A549 (cell line): ENCODE measurements around the gene PPP1R3E.

Source experiments
- CEBPB ChIP-seq, 2 experiments: fragments of >200 bp in 1 of 2; sonication (Bioruptor Twin) in 1 of 2; formaldehyde crosslinking in 1 of 2; IDR thresholded peaks; 2 replicates each; pipeline ENCODE4 v1.6.1; 2012 to 2016
- CHD4 ChIP-seq: fragments of 200-600 bp; sonication (generic); IDR thresholded peaks from 2 replicates; pipeline ENCODE4 v1.6.1; 2016; ENCODE audit warnings: antibody characterized with exemption, mild to moderate bottlenecking, borderline replicate concordance
- EP300 ChIP-seq, 2 experiments: fragments of >200 bp; sonication (Bioruptor Twin); formaldehyde crosslinking; IDR thresholded peaks; 2 replicates in 1 of 2; 3 replicates in 1 of 2; pipeline ENCODE4 v1.6.1; 2016 to 2017
- POLR2A ChIP-seq: IDR thresholded peaks from 2 replicates; pipeline ENCODE4 v1.6.1; 2012; ENCODE audit warnings: mild to moderate bottlenecking, low read length
- TP53 ChIP-seq: fragments of 250-450 bp; sonication (Bioruptor Pico); IDR thresholded peaks from 2 replicates; pipeline ENCODE4 v1.5.0; 2021; ENCODE audit warnings: mild to moderate bottlenecking, moderate library complexity
- TF ChIP-seq, protein P1 (sequence below): fragments of >200 bp; sonication (Bioruptor Twin); formaldehyde crosslinking; IDR thresholded peaks from 3 replicates; pipeline ENCODE4 v1.5.1; 2016
- TF ChIP-seq, protein P2 (sequence below): fragments of 200-600 bp; sonication (generic); IDR thresholded peaks from 2 replicates; pipeline ENCODE4 v1.6.1; 2016; ENCODE audit warnings: antibody characterized with exemption, mild to moderate bottlenecking, moderate library complexity
- TF ChIP-seq, protein P3 (sequence below): fragments of 450-650 bp; IDR thresholded peaks from 2 replicates; pipeline ENCODE4 v1.6.1; 2014; ENCODE audit warnings: antibody characterized with exemption

DNA sequence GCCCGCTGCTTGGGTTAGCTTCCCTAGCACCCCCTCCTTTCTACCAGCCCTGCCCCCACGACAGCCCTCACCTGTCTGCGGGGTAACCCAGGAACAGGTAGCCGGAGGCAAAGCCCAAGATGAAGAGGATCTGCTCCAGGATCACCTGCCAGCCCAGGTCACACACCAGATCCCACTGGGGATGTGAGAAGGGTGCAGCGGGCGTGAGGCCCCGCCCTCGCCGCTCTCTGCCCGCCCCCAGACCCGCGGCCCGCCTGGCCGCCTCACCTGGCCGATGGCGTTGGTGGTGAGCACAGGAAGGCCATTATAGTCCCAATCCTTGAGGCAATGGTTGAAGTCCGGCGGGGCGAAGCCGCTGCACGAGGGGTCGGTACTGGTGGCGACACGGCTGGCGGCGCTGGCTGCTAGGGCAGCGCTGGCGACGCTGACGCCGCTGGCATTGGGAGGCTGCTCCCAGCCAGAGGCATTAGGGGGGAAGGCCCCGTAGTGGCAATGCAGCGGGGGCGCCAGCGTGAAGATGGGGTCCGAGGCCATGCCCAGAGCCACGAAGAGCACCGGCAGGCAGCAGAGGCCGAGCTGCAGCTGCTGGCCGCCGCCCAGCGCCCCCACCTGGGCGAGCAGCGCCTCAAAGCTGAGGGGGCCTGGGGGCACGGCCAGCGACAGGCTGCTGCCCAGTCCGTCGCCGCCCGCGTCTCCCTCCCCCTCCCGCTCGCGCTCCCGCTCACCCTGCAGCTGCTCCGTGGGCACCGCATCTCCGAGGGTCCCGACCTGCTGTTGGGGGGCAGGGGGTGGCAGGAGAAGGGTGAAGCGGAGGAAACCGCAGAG lies 49.2 kb upstream of the PPP1R3E start:
- TF ChIP-seq, protein P1, sequence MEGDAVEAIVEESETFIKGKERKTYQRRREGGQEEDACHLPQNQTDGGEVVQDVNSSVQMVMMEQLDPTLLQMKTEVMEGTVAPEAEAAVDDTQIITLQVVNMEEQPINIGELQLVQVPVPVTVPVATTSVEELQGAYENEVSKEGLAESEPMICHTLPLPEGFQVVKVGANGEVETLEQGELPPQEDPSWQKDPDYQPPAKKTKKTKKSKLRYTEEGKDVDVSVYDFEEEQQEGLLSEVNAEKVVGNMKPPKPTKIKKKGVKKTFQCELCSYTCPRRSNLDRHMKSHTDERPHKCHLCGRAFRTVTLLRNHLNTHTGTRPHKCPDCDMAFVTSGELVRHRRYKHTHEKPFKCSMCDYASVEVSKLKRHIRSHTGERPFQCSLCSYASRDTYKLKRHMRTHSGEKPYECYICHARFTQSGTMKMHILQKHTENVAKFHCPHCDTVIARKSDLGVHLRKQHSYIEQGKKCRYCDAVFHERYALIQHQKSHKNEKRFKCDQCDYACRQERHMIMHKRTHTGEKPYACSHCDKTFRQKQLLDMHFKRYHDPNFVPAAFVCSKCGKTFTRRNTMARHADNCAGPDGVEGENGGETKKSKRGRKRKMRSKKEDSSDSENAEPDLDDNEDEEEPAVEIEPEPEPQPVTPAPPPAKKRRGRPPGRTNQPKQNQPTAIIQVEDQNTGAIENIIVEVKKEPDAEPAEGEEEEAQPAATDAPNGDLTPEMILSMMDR, result no peak
- TF ChIP-seq, protein P2, sequence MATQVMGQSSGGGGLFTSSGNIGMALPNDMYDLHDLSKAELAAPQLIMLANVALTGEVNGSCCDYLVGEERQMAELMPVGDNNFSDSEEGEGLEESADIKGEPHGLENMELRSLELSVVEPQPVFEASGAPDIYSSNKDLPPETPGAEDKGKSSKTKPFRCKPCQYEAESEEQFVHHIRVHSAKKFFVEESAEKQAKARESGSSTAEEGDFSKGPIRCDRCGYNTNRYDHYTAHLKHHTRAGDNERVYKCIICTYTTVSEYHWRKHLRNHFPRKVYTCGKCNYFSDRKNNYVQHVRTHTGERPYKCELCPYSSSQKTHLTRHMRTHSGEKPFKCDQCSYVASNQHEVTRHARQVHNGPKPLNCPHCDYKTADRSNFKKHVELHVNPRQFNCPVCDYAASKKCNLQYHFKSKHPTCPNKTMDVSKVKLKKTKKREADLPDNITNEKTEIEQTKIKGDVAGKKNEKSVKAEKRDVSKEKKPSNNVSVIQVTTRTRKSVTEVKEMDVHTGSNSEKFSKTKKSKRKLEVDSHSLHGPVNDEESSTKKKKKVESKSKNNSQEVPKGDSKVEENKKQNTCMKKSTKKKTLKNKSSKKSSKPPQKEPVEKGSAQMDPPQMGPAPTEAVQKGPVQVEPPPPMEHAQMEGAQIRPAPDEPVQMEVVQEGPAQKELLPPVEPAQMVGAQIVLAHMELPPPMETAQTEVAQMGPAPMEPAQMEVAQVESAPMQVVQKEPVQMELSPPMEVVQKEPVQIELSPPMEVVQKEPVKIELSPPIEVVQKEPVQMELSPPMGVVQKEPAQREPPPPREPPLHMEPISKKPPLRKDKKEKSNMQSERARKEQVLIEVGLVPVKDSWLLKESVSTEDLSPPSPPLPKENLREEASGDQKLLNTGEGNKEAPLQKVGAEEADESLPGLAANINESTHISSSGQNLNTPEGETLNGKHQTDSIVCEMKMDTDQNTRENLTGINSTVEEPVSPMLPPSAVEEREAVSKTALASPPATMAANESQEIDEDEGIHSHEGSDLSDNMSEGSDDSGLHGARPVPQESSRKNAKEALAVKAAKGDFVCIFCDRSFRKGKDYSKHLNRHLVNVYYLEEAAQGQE, result no peak
- TF ChIP-seq EP300 (IDR thresholded peaks at IDR 0.05) (no peak), CEBPB (IDR thresholded peaks at IDR 0.05) (no peak), POLR2A (no peak), TP53 (no peak), CHD4 (no peak)
- TF ChIP-seq, protein P3, sequence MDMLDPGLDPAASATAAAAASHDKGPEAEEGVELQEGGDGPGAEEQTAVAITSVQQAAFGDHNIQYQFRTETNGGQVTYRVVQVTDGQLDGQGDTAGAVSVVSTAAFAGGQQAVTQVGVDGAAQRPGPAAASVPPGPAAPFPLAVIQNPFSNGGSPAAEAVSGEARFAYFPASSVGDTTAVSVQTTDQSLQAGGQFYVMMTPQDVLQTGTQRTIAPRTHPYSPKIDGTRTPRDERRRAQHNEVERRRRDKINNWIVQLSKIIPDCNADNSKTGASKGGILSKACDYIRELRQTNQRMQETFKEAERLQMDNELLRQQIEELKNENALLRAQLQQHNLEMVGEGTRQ, result no peak
